ENCODE results near the gene LYRM4. TPM values are rescaled to one million over a fixed set of nuclear protein-coding genes. Genes with fewer than 3 reads are reported as not detected.

Gene LYRM4
- total RNA-seq, 1 donor from 2014 or later = 28.5 TPM

DNA sequence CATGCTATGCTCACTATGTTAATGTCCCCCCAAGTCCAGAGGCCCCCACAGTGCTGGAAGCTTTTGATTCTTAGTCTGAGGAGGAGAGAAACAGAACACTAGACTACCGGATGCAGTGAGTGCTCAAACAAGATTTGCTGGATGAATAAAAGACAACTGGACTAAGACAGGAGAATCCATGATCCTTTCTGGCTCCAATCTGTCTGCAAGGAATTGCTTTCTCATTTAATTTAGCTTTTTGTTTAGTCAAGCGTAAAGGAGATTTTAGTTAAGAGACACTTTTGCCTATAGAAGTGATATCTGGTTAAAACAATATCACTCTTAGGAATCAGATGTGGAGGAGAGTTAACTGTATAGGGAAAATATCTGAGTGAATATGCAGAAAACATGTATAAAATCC, 13.5 kb downstream of the LYRM4 start:
- no peaks in the 10 kb centered on the region for H3K9me3 ChIP-seq (replicated peaks)
- TF ChIP-seq, protein P1, sequence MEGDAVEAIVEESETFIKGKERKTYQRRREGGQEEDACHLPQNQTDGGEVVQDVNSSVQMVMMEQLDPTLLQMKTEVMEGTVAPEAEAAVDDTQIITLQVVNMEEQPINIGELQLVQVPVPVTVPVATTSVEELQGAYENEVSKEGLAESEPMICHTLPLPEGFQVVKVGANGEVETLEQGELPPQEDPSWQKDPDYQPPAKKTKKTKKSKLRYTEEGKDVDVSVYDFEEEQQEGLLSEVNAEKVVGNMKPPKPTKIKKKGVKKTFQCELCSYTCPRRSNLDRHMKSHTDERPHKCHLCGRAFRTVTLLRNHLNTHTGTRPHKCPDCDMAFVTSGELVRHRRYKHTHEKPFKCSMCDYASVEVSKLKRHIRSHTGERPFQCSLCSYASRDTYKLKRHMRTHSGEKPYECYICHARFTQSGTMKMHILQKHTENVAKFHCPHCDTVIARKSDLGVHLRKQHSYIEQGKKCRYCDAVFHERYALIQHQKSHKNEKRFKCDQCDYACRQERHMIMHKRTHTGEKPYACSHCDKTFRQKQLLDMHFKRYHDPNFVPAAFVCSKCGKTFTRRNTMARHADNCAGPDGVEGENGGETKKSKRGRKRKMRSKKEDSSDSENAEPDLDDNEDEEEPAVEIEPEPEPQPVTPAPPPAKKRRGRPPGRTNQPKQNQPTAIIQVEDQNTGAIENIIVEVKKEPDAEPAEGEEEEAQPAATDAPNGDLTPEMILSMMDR (IDR thresholded peaks at IDR 0.05; ENCODE audit: borderline replicate concordance) = no peak
- DNase-seq = no peak
- H3K36me3 ChIP-seq = peaks cover 11% of the 10 kb centered on the region
- no peak overlapping the region for H3K27ac ChIP-seq (replicated peaks)
- intact Hi-C loops (cut with micrococcal nuclease) = no loop called here
- no peaks in the 10 kb centered on the region for H3K4me1 ChIP-seq
- H3K27me3 ChIP-seq (ENCODE audit: low read depth) = no peaks in the 10 kb centered on the region
- no peak overlapping the region for H3K4me3 ChIP-seq

- intact Hi-C loops (cut with micrococcal nuclease) = no loop called here
- no peaks in the 10 kb centered on the region for H3K9me3 ChIP-seq (replicated peaks)
- no peaks in the 10 kb centered on the region for H3K4me1 ChIP-seq
- peaks cover 3% of the 10 kb centered on the region for H3K36me3 ChIP-seq
- H3K4me3 ChIP-seq = no peak overlapping the region
- no peak overlapping the region for H3K27ac ChIP-seq (replicated peaks)
- H3K27me3 ChIP-seq (ENCODE audit: low read depth) = no peaks in the 10 kb centered on the region
- TF ChIP-seq, protein P1 (IDR thresholded peaks at IDR 0.05; ENCODE audit: borderline replicate concordance) = no peak
- DNase-seq = no peak
These were observed 14.3 kb downstream of the LYRM4 start for GRCh38 chr6:5246141-5247097.

- Histone ChIP-seq H3K27me3 (ENCODE audit: low read depth) (no peaks in the 10 kb centered on the region), H3K36me3 (peaks cover 8% of the 10 kb centered on the region), H3K9me3 (replicated peaks) (no peaks in the 10 kb centered on the region), H3K27ac (replicated peaks) (no peak overlapping the region), H3K4me1 (no peaks in the 10 kb centered on the region), H3K4me3 (no peak overlapping the region)
- no peak for DNase-seq
- intact Hi-C loops (cut with micrococcal nuclease) = no loop called here
- TF ChIP-seq, protein P1 (IDR thresholded peaks at IDR 0.05; ENCODE audit: borderline replicate concordance) = no peak
These were observed 17.7 kb downstream of the LYRM4 start for GRCh38 chr6:5243069-5243468.

- DNase-seq = no peak
- Histone ChIP-seq H3K4me1 (no peaks in the 10 kb centered on the region), H3K27me3 (ENCODE audit: low read depth) (no peaks in the 10 kb centered on the region), H3K4me3 (no peak overlapping the region), H3K36me3 (peaks cover 8% of the 10 kb centered on the region), H3K27ac (replicated peaks) (no peak overlapping the region), H3K9me3 (replicated peaks) (no peaks in the 10 kb centered on the region)
- intact Hi-C loops (cut with micrococcal nuclease) = no loop called here
- TF ChIP-seq, protein P1 (IDR thresholded peaks at IDR 0.05; ENCODE audit: borderline replicate concordance) = no peak
These were observed 19.5 kb downstream of the LYRM4 start for GRCh38 chr6:5241252-5241651.

- TF ChIP-seq, protein P1 (IDR thresholded peaks at IDR 0.05; ENCODE audit: borderline replicate concordance) = no peak
- Histone ChIP-seq H3K27me3 (ENCODE audit: low read depth) (no peaks in the 10 kb centered on the region), H3K4me1 (no peaks in the 10 kb centered on the region)
These were observed 22.4 kb downstream of the LYRM4 start for GRCh38 chr6:5238336-5238735.

More at GRCh38 chr6:5238336-5238735, 22.4 kb downstream of the LYRM4 start:
- DNase-seq = no peak
- Histone ChIP-seq H3K9me3 (replicated peaks) (no peaks in the 10 kb centered on the region), H3K27ac (replicated peaks) (no peak overlapping the region), H3K36me3 (peaks cover 13% of the 10 kb centered on the region), H3K4me3 (no peak overlapping the region)
- intact Hi-C loops (cut with micrococcal nuclease) = no loop called here

Measured in left ventricle myocardium inferior (tissue), 1 donor.